Measurements from ENCODE around the gene VIPR2.
A peak's percentile ranks its signal among the peaks of the same experiment; 100 is the strongest.
"Not testable (repeated sequence)": the region's sequence is repeated elsewhere in the genome, so short reads cannot be mapped to it uniquely, and the experiment has no call there.

Gene VIPR2

GRCh38 chr7:159103382-159104187 is 41.1 kb downstream of the VIPR2 start:
- DNase-seq (ENCODE audit: low read depth), result no peak

GRCh38 chr7:159102681-159103381 is 41.8 kb downstream of the VIPR2 start:
- DNase-seq (ENCODE audit: low read depth), result no peak

GRCh38 chr7:159101661-159102091 is 43.0 kb downstream of the VIPR2 start:
- DNase-seq (ENCODE audit: low read depth), result not testable (repeated sequence)

- not testable (repeated sequence) for DNase-seq (ENCODE audit: low read depth)
Observed at GRCh38 chr7:159101083-159101395, 43.6 kb downstream of the VIPR2 start.

- not testable (repeated sequence) for DNase-seq (ENCODE audit: low read depth)
Observed at GRCh38 chr7:159100281-159101082, 44.2 kb downstream of the VIPR2 start.

GRCh38 chr7:159099711-159100231 is 44.9 kb downstream of the VIPR2 start:
- DNase-seq (ENCODE audit: low read depth), result no peak

- peak; percentile 16 for DNase-seq (ENCODE audit: low read depth)
Observed at GRCh38 chr7:159098811-159099655, 45.6 kb downstream of the VIPR2 start.

GRCh38 chr7:159098424-159098786 is 46.3 kb downstream of the VIPR2 start:
- no peak for DNase-seq (ENCODE audit: low read depth)

GRCh38 chr7:159097661-159098423 is 46.8 kb downstream of the VIPR2 start:
- DNase-seq (ENCODE audit: low read depth), result no peak

- DNase-seq (ENCODE audit: low read depth), result no peak
Observed at GRCh38 chr7:159096736-159097581, 47.7 kb downstream of the VIPR2 start.

- no peak for DNase-seq (ENCODE audit: low read depth)
Observed at GRCh38 chr7:159095979-159096411, 48.7 kb downstream of the VIPR2 start.

GRCh38 chr7:159094919-159095915 is 49.5 kb downstream of the VIPR2 start:
- no peak for DNase-seq (ENCODE audit: low read depth)

- no peak for DNase-seq (ENCODE audit: low read depth)
Observed at GRCh38 chr7:159094023-159094740, 50.5 kb downstream of the VIPR2 start.

GRCh38 chr7:159093351-159093971 is 51.2 kb downstream of the VIPR2 start:
- DNase-seq (ENCODE audit: low read depth), result no peak

- DNase-seq (ENCODE audit: low read depth), result no peak
Observed at GRCh38 chr7:159092701-159093121, 52.0 kb downstream of the VIPR2 start.

- DNase-seq (ENCODE audit: low read depth), result no peak
Observed at GRCh38 chr7:159091480-159092475, 52.9 kb downstream of the VIPR2 start.
